IMR-90 (cell line): ENCODE results near the gene ZFHX3. TPM values are rescaled to one million over a fixed set of nuclear protein-coding genes. Genes with fewer than 3 reads are reported as not detected.

Experiments
- ATAC-seq: fragments of 200-7000 bp; cut with Tn5 transposase; 2 replicates; pipeline ENCODE4 v1.9.1; 2020; ENCODE audit warnings: low read depth, mild to moderate bottlenecking, moderate library complexity
- BruUV-seq: library from RNA; stranded (reverse); fragments of 400-500 nt; replicated peaks from 2 replicates; lab custom pipeline; 2021; lab: Mats Ljungman, UMichigan
- CTCF ChIA-PET: fragments of 300-600 bp; formaldehyde crosslinking; extraction: SDS; loops from one replicate; lab custom pipeline; 2021; ENCODE audit warnings: antibody characterized with exemption; lab: Yijun Ruan, JAX
- POLR2A ChIA-PET: fragments of 300-600 bp; sonication (Branson Sonifier 250); formaldehyde crosslinking; loops from one replicate; lab custom pipeline; 2022; ENCODE audit warnings: antibody characterized with exemption; ENCODE audit not compliant: unreplicated experiment; lab: Charles Lee
- DNase-seq: peaks from one replicate; pipeline ENCODE4 v3.0.0; 2013
- H2AFZ ChIP-seq: replicated peaks from 2 replicates; pipeline ENCODE3; 2013; ENCODE audit warnings: low read length, mild to moderate bottlenecking; ENCODE audit not compliant: poor library complexity
- H2AK5ac ChIP-seq: 2 replicates; pipeline ENCODE4 v1.6.1; 2013; ENCODE audit warnings: low read depth, low read length, inconsistent platforms
- H2AK9ac ChIP-seq: replicated peaks from 2 replicates; pipeline ENCODE3; 2013; ENCODE audit warnings: mild to moderate bottlenecking, low read depth, low read length, moderate library complexity; ENCODE audit not compliant: poor library complexity
- H2BK120ac ChIP-seq: 2 replicates; pipeline ENCODE4 v1.6.1; 2013; ENCODE audit warnings: low read depth, low read length, inconsistent platforms
- H2BK15ac ChIP-seq: 3 replicates; pipeline ENCODE4 v1.6.1; 2013; ENCODE audit warnings: low read depth, low read length, inconsistent platforms
- H2BK20ac ChIP-seq: 2 replicates; pipeline ENCODE4 v1.6.1; 2013; ENCODE audit warnings: low read depth, mild to moderate bottlenecking, inconsistent platforms, low read length, moderate library complexity
- H2BK5ac ChIP-seq: 2 replicates; pipeline ENCODE4 v1.6.1; 2013; ENCODE audit warnings: mild to moderate bottlenecking, low read depth, low read length, inconsistent platforms; ENCODE audit not compliant: poor library complexity, severe bottlenecking
- H3K14ac ChIP-seq: replicated peaks from 2 replicates; pipeline ENCODE4 v1.6.1; 2013; ENCODE audit warnings: low read depth, low read length, inconsistent platforms
- H3K18ac ChIP-seq: 2 replicates; pipeline ENCODE4 v1.6.1; 2013; ENCODE audit warnings: low read depth, low read length, control low read depth
- H3K23ac ChIP-seq: 2 replicates; pipeline ENCODE4 v1.6.1; 2013; ENCODE audit warnings: low read depth, low read length, inconsistent platforms
- H3K27ac ChIP-seq: 2 replicates; pipeline ENCODE4 v1.5.1; 2013; ENCODE audit warnings: mild to moderate bottlenecking, control low read depth, low read length; ENCODE audit not compliant: insufficient read depth
- H3K27me3 ChIP-seq: 2 replicates; pipeline ENCODE4 v1.6.1; 2013; ENCODE audit warnings: low read length; ENCODE audit not compliant: control insufficient read depth, insufficient read depth
- H3K36me3 ChIP-seq: 2 replicates; pipeline ENCODE4 v1.6.1; 2013; ENCODE audit warnings: low read length, mixed read lengths; ENCODE audit not compliant: control insufficient read depth, insufficient read depth
- H3K4ac ChIP-seq: 2 replicates; pipeline ENCODE4 v1.6.1; 2013; ENCODE audit warnings: low read depth, low read length, inconsistent platforms
- H3K4me1 ChIP-seq: 2 replicates; pipeline ENCODE4 v1.6.1; 2013; ENCODE audit warnings: low read length, mixed read lengths; ENCODE audit not compliant: control insufficient read depth, insufficient read depth
- H3K4me2 ChIP-seq: 2 replicates; pipeline ENCODE4 v1.6.1; 2013; ENCODE audit warnings: low read depth, mild to moderate bottlenecking, control low read depth, low read length, moderate library complexity
- H3K4me3 ChIP-seq: 2 replicates; pipeline ENCODE4 v1.5.1; 2013; ENCODE audit warnings: low read depth, mild to moderate bottlenecking, control low read depth, low read length, moderate library complexity; ENCODE audit not compliant: insufficient read depth
- H3K56ac ChIP-seq: 2 replicates; pipeline ENCODE4 v1.6.1; 2013; ENCODE audit warnings: low read length, inconsistent platforms; ENCODE audit not compliant: insufficient read depth; ENCODE audit errors: extremely low read depth
- H3K79me1 ChIP-seq, 2 experiments: 2 replicates each; pipeline ENCODE4 v1.6.1; 2013; ENCODE audit warnings: low read length in 2 of 2, inconsistent platforms in 1 of 2, low read depth in 1 of 2
- H3K9ac ChIP-seq: 2 replicates; pipeline ENCODE4 v1.6.1; 2013; ENCODE audit warnings: low read depth, low read length, control low read depth
- H3K9me1 ChIP-seq: 2 replicates; pipeline ENCODE4 v1.6.1; 2013; ENCODE audit warnings: low read length, inconsistent platforms; ENCODE audit not compliant: insufficient read depth
- H3K9me3 ChIP-seq: 2 replicates; pipeline ENCODE4 v1.6.1; 2013; ENCODE audit warnings: low read length; ENCODE audit not compliant: control insufficient read depth, insufficient read depth
- H4K20me1 ChIP-seq: 2 replicates; pipeline ENCODE4 v1.6.1; 2013; ENCODE audit warnings: low read length, inconsistent platforms; ENCODE audit not compliant: insufficient read depth
- H4K5ac ChIP-seq: 2 replicates; pipeline ENCODE4 v1.6.1; 2013; ENCODE audit warnings: mild to moderate bottlenecking, low read depth, low read length, control low read depth
- H4K8ac ChIP-seq, 2 experiments: 2 replicates each; pipeline ENCODE4 v1.6.1; 2013; ENCODE audit warnings: low read depth in 2 of 2, low read length in 2 of 2, control low read depth in 1 of 2, inconsistent platforms in 1 of 2
- H4K91ac ChIP-seq: 2 replicates; pipeline ENCODE4 v1.6.1; 2013; ENCODE audit warnings: low read depth, low read length, inconsistent platforms; ENCODE audit not compliant: insufficient read depth
- CEBPB ChIP-seq: IDR thresholded peaks from 2 replicates; pipeline ENCODE4 v1.6.1; 2012; ENCODE audit warnings: low read depth, low read length, improper control_type of control experiment
- ELK1 ChIP-seq: fragments of 150-350 bp; IDR thresholded peaks from 2 replicates; pipeline ENCODE4 v1.6.1; 2016; ENCODE audit warnings: low read depth, mild to moderate bottlenecking, low read length, moderate library complexity, borderline replicate concordance
- NFE2L2 ChIP-seq: fragments of 150-350 bp; IDR thresholded peaks from 2 replicates; pipeline ENCODE4 v1.6.1; 2016; ENCODE audit warnings: low read depth, mild to moderate bottlenecking, low read length
- SMC3 ChIP-seq: fragments of 150-350 bp; IDR thresholded peaks from 2 replicates; pipeline ENCODE4 v1.6.1; 2016; ENCODE audit warnings: low read depth, mild to moderate bottlenecking, antibody characterized with exemption, low read length, moderate library complexity
- USF2 ChIP-seq: fragments of 150-350 bp; IDR thresholded peaks from 2 replicates; pipeline ENCODE4 v1.6.1; 2017; ENCODE audit warnings: mild to moderate bottlenecking, antibody characterized with exemption, low read length, low read depth
- WGBS, 2 experiments: methylation state at CpG; one replicate each; pipeline versions ENCODE4 v1.1.5 to v1.1.7; 2013; ENCODE audit warnings: missing lambda C conversion rate in 2 of 2; ENCODE audit not compliant: insufficient read length in 1 of 2; ENCODE audit errors: extremely low coverage in 2 of 2; 5-methylcytosine and 5-hydroxymethylcytosine counted together
- dilution Hi-C: fragments of 300-500 bp; cut with HindIII; formaldehyde crosslinking; loops from one replicate; pipeline ENCODE4 v1.14.3; 2018; ENCODE audit warnings: low sequenced_read_pairs; ENCODE audit not compliant: unreplicated experiment
- in situ Hi-C: fragments of 300-500 bp; cut with MboI; formaldehyde crosslinking; loops from 3 replicates; pipeline ENCODE4 v1.14.3; 2019; ENCODE audit warnings: low sequenced_read_pairs, inconsistent platforms, mixed read lengths
- intact Hi-C: fragments of 100-400 bp; cut with micrococcal nuclease; formaldehyde crosslinking; loops from 2 replicates; pipeline ENCODE4 v1.10.0; 2022
- polyA plus RNA-seq, 3 experiments: library from polyadenylated mRNA; depleted of rRNA; stranded (reverse); fragments of >200 nt; gene quantifications; 2 replicates each; pipeline ENCODE4 v1.2.3, GENCODE V29; 2012; ENCODE audit warnings: low replicate concordance in 1 of 3
- total RNA-seq: library from RNA; depleted of rRNA; stranded (reverse); fragments of >200 nt; gene quantifications from 2 replicates; pipeline ENCODE4 v1.2.3, GENCODE V29; 2012

Gene ZFHX3
- total and polyA plus RNA-seq, 2 of the 4 experiments (the other 2 are of a cell fraction): 1.4 to 1.7 TPM

- ChIA-PET POLR2A (no interaction called here), CTCF (interaction anchor here (0.6 kb wide), 1 partner anchor 502 kb away, joined by 3 read pairs; no protein-coding TSS in a partner anchor)
- Histone ChIP-seq H2BK120ac (no peak overlapping the region), H2BK15ac (no peak overlapping the region), H2AFZ (no peak overlapping the region), H3K23ac (no peak overlapping the region), H4K8ac (no peak overlapping the region), H3K18ac (no peak overlapping the region), H3K4me1 (peaks cover 6% of the 10 kb centered on the region), H3K9me3 (no peaks in the 10 kb centered on the region), H3K9ac (no peak overlapping the region), H3K9me1 (peaks cover 3% of the 10 kb centered on the region), H4K5ac (no peak overlapping the region), H3K14ac (no peak overlapping the region), H2AK9ac (no peak overlapping the region), H4K20me1 (peaks cover 19% of the 10 kb centered on the region; the same call in 1 of the 2 replicates), H3K27me3 (no peaks in the 10 kb centered on the region), H2BK20ac (no peak overlapping the region), H2BK5ac (no peak overlapping the region), H2AK5ac (no peak overlapping the region), H3K36me3 (peaks cover 2% of the 10 kb centered on the region; the same call in 1 of the 2 replicates), H3K79me1 (peaks cover 20 to 51% of the 10 kb centered on the region in 2 experiments), H3K27ac (no peak overlapping the region), H3K4ac (no peak overlapping the region), H3K4me2 (no peak overlapping the region), H4K91ac (no peak overlapping the region), H3K56ac (no peak overlapping the region), H3K4me3 (no peak overlapping the region)
- in situ Hi-C loops: no loop called here
- no CpG with 5 or more reads among the region's 4 CpGs for WGBS, 2 experiments
- intact Hi-C loops: no loop called here
- no peak for DNase-seq
- ATAC-seq: no peak
- TF ChIP-seq USF2 (no peak), SMC3 (no peak), ELK1 (no peak), CEBPB (no peak), NFE2L2 (no peak)
- dilution Hi-C loops: no loop called here
- no TSS peak for BruUV-seq
These were observed 137.5 kb downstream of the ZFHX3 start for GRCh38 chr16:72910381-72910780.
